Fibroblast of lung (primary cell): ENCODE measurements around the gene TMEM178B. TPM values are rescaled to one million over a fixed set of nuclear protein-coding genes. Genes with fewer than 3 reads are reported as not detected.

Experiments used
- DNase-seq, 2 donors: peaks; one replicate each; pipeline versions ENCODE4 v3.0.0 to v3.0.0-alpha.2; 2010; ENCODE audit warnings: low read depth in 2 of 2
- H2AFZ ChIP-seq: 2 replicates; pipeline ENCODE4 v1.5.1; 2012; ENCODE audit warnings: low read length, control low read depth, inconsistent platforms
- H3K27ac ChIP-seq: 2 replicates; pipeline ENCODE4 v1.5.1; 2011; ENCODE audit warnings: low read length, control low read depth; ENCODE audit not compliant: insufficient read depth
- H3K27me3 ChIP-seq: 2 replicates; pipeline ENCODE4 v1.5.1; 2011; ENCODE audit warnings: mild to moderate bottlenecking, low read length; ENCODE audit not compliant: control insufficient read depth, insufficient read depth
- H3K36me3 ChIP-seq: 2 replicates; pipeline ENCODE4 v1.5.1; 2011; ENCODE audit warnings: low read length; ENCODE audit not compliant: control insufficient read depth, insufficient read depth
- H3K4me1 ChIP-seq: 2 replicates; pipeline ENCODE4 v1.5.1; 2011; ENCODE audit warnings: low read length; ENCODE audit not compliant: control insufficient read depth, insufficient read depth; ENCODE audit errors: extremely low read depth
- H3K4me2 ChIP-seq: 2 replicates; pipeline ENCODE4 v1.5.1; 2011; ENCODE audit warnings: low read length, control low read depth; ENCODE audit not compliant: insufficient read depth; ENCODE audit errors: extremely low read depth
- H3K4me3 ChIP-seq, 4 experiments: fragments of 200-600 bp in 1 of 4; sonication (generic) in 1 of 4; replicated peaks in 1 of 4; 2 replicates each; pipeline ENCODE4 v1.5.1; 2011 to 2016; ENCODE audit warnings: low read length in 4 of 4, low read depth in 3 of 4, mild to moderate bottlenecking in 3 of 4, control low read depth in 2 of 4, inconsistent platforms in 1 of 4, mixed read lengths in 1 of 4; ENCODE audit not compliant: insufficient read depth in 1 of 4; ENCODE audit errors: control extremely low read depth in 1 of 4
- H3K79me2 ChIP-seq: 2 replicates; pipeline ENCODE4 v1.5.1; 2012; ENCODE audit warnings: mild to moderate bottlenecking, low read length, inconsistent platforms; ENCODE audit not compliant: control insufficient read depth, insufficient read depth
- H3K9ac ChIP-seq: 2 replicates; pipeline ENCODE4 v1.5.1; 2011; ENCODE audit warnings: mild to moderate bottlenecking, low read length, control low read depth; ENCODE audit not compliant: insufficient read depth
- H3K9me3 ChIP-seq: 2 replicates; pipeline ENCODE4 v1.5.1; 2012; ENCODE audit warnings: low read depth, low read length; ENCODE audit not compliant: control insufficient read depth, insufficient read depth
- H4K20me1 ChIP-seq: 2 replicates; pipeline ENCODE4 v1.5.1; 2011; ENCODE audit warnings: low read length; ENCODE audit not compliant: control insufficient read depth, insufficient read depth; ENCODE audit errors: extremely low read depth
- EZH2 ChIP-seq: IDR thresholded peaks from 2 replicates; pipeline ENCODE4 v1.5.1; 2012; ENCODE audit warnings: low read length, control low read depth, mild to moderate bottlenecking; ENCODE audit errors: missing control alignments
- polyA plus RNA-seq, 2 donors: library from polyadenylated mRNA; depleted of rRNA in 1 of 2; stranded (reverse) in 1 of 2; unstranded in 1 of 2; fragments of >200 nt; gene quantifications; 2 replicates each; pipeline ENCODE4 v1.2.1, GENCODE V29; 2011 to 2012; ENCODE audit warnings: missing spikeins in 1 of 2
- total RNA-seq: library from RNA; depleted of rRNA; stranded (reverse); fragments of >200 nt; gene quantifications from 2 replicates; pipeline ENCODE4 v1.2.1, GENCODE V29; 2014
- TF ChIP-seq, protein P1 (sequence below), 2 donors: IDR thresholded peaks in 1 of 2; conservative IDR thresholded peaks in 1 of 2; 1 replicate in 1 of 2; 2 replicates in 1 of 2; pipeline ENCODE4 v1.5.1; 2011 to 2012; ENCODE audit warnings: low read length in 2 of 2, control low read depth in 1 of 2, inconsistent platforms in 1 of 2, low read depth in 1 of 2, mild to moderate bottlenecking in 1 of 2

TMEM178B gene
- total and polyA plus RNA-seq, 2 donors (not counting 1 experiment from before 2014, with no cell fraction given), result under 0.01 to 0.14 TPM

DNA sequence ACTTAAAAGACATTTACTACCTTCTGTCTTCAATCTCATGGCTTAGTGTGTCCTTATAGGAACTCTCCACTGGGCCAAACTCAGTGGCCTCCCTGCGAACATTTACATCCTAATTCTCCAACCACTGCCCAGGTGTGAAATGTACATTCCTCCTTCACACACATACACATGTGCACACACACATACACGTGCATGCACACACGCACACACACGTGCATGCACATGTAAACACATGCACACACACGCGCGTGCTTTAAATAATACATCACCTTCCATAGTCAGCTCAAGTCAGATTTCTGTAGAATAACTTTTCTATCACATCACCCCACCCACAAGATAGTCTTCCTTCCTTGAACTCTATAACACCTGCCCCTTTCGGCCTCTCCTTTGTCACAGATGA lies 216.5 kb downstream of the TMEM178B start:
- H3K27me3 ChIP-seq, result no peaks in the 10 kb centered on the region
- H3K36me3 ChIP-seq, result no peaks in the 10 kb centered on the region
- no peaks in the 10 kb centered on the region for H3K79me2 ChIP-seq
- no peak overlapping the region for H3K4me2 ChIP-seq
- H3K9me3 ChIP-seq, result no peaks in the 10 kb centered on the region
- no peak overlapping the region for H3K27ac ChIP-seq
- no peaks in the 10 kb centered on the region for H4K20me1 ChIP-seq
- H3K4me3 ChIP-seq, result no peak overlapping the region
- DNase-seq, result no peak
- no peak overlapping the region for H2AFZ ChIP-seq
- no peaks in the 10 kb centered on the region for H3K4me1 ChIP-seq
- H3K9ac ChIP-seq, result no peak overlapping the region
- TF ChIP-seq, protein P1, sequence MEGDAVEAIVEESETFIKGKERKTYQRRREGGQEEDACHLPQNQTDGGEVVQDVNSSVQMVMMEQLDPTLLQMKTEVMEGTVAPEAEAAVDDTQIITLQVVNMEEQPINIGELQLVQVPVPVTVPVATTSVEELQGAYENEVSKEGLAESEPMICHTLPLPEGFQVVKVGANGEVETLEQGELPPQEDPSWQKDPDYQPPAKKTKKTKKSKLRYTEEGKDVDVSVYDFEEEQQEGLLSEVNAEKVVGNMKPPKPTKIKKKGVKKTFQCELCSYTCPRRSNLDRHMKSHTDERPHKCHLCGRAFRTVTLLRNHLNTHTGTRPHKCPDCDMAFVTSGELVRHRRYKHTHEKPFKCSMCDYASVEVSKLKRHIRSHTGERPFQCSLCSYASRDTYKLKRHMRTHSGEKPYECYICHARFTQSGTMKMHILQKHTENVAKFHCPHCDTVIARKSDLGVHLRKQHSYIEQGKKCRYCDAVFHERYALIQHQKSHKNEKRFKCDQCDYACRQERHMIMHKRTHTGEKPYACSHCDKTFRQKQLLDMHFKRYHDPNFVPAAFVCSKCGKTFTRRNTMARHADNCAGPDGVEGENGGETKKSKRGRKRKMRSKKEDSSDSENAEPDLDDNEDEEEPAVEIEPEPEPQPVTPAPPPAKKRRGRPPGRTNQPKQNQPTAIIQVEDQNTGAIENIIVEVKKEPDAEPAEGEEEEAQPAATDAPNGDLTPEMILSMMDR (conservative IDR thresholded peaks at IDR 0.05 in 1 of 2, IDR thresholded peaks at IDR 0.05 in 1 of 2; ENCODE audit: low read depth in 1 of 2, low read length in 2 of 2), result no peak
- TF ChIP-seq EZH2, result no peak

DNA sequence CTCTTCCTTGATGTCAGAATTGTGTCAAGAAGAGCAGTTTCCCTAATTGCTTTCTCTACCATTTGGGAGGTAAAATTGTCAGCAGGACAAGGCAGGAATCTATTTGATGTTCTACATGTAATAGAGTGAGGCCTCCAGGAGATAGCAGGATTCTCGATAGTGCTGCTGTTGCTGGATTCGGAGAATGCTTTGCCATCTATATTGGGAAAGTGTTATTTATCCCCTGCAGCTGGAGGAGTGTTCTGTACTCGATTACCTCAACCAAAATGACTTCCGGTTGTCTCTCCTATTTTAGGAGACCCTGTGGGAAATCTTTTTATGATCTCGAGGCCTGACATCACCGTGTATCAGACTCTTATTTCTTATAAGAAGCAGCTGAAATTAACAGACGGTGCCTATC lies 217.1 kb downstream of the TMEM178B start:
- Histone ChIP-seq H3K4me2 (no peak overlapping the region), H3K9me3 (no peaks in the 10 kb centered on the region), H4K20me1 (no peaks in the 10 kb centered on the region), H2AFZ (no peak overlapping the region), H3K27ac (no peak overlapping the region), H3K9ac (no peak overlapping the region), H3K4me3 (no peak overlapping the region), H3K27me3 (no peaks in the 10 kb centered on the region), H3K4me1 (no peaks in the 10 kb centered on the region), H3K36me3 (no peaks in the 10 kb centered on the region), H3K79me2 (no peaks in the 10 kb centered on the region)
- TF ChIP-seq EZH2, result no peak
- TF ChIP-seq, protein P1 (conservative IDR thresholded peaks at IDR 0.05 in 1 of 2, IDR thresholded peaks at IDR 0.05 in 1 of 2; ENCODE audit: low read depth in 1 of 2, low read length in 2 of 2), result no peak
- DNase-seq, result no peak

DNA sequence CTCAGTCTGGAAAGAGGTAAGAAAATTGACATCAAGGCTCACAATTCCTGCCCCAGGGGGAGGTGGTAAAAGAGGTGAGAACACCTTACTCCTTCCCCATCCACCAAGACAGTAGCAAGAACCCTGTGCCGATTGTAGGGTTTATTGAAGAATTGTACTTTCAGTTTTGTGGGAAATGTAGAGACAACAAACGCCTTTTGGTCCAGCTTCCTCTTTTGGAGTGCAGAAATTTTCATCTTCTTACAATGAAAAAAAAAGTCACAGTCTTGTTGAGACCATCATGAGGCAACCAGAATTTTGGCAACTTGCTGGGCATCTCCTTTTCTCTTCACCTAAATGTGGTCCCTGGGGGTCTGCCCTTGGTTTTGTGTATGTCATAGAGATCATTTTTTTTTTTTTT lies 217.7 kb downstream of the TMEM178B start:
- DNase-seq, result no peak
- Histone ChIP-seq H2AFZ (no peak overlapping the region), H3K9ac (no peak overlapping the region), H3K9me3 (no peaks in the 10 kb centered on the region), H4K20me1 (no peaks in the 10 kb centered on the region), H3K27me3 (no peaks in the 10 kb centered on the region), H3K4me2 (no peak overlapping the region), H3K4me3 (no peak overlapping the region), H3K27ac (no peak overlapping the region), H3K36me3 (no peaks in the 10 kb centered on the region), H3K4me1 (no peaks in the 10 kb centered on the region), H3K79me2 (no peaks in the 10 kb centered on the region)
- no peak for TF ChIP-seq EZH2
- TF ChIP-seq, protein P1 (conservative IDR thresholded peaks at IDR 0.05 in 1 of 2, IDR thresholded peaks at IDR 0.05 in 1 of 2; ENCODE audit: low read depth in 1 of 2, low read length in 2 of 2), result no peak
